NCI-H187 (cell line): Measurements from ENCODE around the gene SPSB2.

Experiments
- DNase-seq, 2 experiments: peaks; one replicate each; lab custom pipeline; 2025; lab: John Stamatoyannopoulos, UW

SPSB2 gene

DNA sequence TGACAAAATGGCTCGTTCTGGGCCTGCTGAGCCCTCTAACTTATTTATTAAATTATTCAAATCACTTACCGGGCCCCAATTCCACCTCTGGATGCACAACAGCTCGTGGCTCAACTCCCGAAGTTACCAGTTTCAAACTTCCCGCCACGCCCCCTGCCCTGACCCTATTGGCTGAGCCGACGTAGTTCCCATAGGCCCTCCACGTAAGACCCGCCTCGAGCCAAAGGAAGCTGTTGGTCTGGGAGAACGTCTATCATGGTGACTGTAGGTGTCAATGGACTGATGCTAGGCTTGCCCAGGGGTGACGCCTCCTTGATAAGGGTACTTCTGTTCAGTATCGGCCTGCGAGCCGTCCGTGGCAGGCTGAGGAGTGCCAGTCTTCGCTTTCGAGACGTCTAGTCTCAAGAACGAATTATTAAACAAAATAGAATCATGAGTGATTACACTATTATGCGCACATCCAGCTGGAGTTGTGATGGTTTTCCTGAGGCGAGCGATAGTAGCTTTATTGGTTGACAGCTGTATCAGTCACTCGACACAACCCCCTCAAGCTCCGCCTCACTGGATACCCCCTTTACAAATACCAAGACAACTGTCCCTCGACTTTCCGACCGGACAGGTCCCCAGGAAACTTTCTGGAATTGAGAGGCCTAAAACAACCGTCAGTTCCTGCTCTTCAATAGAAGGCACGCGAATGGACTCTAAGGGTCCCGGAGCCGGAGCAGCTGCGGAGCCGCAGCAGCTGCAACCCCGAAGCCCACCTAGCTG lies 21.8 kb downstream of the SPSB2 start, which contains the start of gene CDCA3:
Gene CDCA3 (minus strand): TSS at position 134 of the 768 bp plus-strand sequence. CDS start 334 bp downstream, outside the sequence.
- DNase-seq: peak; percentile 91 to 97

DNA sequence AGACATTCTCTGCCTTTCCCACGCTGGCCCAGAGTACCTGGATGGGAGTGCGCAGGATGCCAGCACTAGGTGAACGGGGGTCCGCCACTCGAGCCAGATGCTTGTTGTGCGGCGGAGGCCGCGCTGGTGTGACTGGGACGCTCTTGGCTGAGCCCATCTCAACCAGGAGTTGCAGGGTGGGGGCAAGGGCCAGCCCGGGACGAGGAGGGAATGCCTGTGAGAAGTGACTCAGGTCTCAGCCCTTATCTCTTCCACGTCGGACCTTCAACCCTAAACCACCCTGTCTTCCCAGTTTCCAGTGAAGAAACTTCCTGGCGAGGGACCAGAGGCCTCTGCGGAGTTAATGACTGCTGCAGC lies 22.3 kb downstream of the SPSB2 start:
- DNase-seq: no peak

DNA sequence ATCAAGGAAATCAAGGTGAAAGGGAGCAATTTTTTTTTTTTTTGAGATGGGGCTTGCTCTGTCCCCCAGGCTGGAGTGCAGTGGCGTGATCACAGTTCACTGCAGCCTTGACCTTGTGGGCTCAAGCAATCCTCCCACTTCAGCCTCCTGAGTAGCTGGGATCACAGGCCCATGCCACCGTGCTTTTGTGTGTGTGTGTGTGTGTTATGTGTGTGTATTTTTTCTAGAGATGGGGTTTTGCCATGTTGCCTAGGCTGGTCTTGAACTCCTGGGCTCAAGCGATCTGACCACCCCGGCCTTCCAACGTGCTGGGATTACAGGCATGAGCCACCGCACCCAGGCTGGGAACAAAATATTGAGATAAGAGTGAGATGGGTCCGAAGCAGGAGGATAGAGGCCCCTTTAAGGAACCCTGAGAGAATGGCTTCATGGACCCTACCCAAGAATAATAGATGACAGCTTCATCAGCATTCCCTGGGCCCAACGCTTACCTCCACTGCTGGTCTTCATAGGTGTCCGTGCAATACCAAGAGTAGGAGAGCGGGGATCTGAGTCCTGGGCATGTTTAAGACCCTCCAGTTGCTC lies 23.0 kb downstream of the SPSB2 start:
- no peak for DNase-seq

DNA sequence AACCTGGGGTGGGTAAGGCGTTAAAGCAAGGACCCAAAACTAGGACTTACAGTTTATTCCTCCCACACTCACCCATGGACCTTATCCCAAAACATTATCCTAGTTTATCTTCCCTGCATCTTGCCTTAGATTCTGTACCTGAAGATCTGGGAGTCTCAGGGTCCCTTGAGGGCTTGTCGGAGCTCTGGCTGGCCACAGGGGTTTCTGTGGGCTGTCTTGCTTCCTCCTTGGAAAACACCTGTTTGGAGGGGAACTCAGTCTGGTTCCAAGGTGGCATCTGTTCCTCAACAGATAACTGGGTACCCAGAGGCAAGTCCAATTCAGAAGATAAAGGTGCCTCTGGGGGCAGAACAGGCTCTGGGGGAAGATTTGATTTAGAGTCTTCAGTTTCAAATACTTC lies 23.7 kb downstream of the SPSB2 start:
- no peak for DNase-seq

DNA sequence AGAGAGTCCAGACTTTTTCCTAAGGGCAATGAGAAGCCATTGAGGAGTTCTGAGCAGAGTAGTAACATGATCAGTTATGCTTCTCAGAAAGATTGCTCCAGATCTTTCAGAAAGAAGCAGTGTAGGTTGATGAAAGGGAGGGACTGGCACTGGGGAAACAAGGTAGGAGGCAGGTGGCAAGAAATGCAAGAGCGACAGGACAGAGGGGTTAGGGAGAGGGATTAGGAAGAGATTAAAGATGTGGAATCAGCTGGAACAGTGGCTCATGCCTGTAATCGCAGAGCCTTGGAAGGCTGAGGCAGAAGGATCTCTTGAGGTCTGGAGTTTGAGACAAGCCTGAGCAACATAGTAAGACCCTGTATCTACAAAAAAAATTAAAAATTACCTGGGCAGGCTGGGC lies 25.4 kb downstream of the SPSB2 start:
- no peak for DNase-seq

DNA sequence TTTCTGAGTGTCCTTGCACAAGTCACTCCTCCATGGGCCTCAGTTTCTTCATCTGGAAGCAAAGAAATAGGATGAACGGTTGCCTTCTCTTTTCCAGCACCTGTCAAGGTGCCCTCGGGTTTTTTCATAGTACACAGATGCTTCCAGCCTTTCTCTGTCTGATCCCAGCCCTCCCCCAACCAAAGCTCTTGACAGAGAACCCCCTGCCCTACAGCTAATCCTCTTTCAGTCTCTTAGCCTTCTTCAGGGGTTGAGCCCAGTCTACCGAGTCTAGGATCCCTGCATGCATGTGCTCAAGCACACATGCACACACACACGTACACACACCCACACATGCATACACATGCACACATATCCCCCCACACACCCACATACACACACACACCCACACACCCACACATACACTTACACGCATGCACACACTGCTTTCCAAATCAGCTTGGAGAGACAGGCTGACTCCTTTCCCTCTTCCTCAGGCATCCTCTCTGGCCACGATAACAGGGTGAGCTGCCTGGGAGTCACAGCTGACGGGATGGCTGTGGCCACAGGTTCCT lies 26.7 kb downstream of the SPSB2 start:
- no peak for DNase-seq

DNA sequence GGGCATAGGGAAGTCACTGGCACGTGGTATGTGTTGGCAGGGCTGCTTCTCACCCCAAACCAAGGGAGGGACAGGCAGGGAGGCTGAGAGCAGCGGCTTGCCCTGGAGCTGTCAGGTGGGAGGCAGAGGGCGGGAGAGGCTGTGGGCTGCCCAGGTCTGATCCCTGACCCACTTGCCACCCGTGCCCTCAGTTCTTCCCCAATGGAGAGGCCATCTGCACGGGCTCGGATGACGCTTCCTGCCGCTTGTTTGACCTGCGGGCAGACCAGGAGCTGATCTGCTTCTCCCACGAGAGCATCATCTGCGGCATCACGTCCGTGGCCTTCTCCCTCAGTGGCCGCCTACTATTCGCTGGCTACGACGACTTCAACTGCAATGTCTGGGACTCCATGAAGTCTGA lies 27.7 kb downstream of the SPSB2 start:
- no peak for DNase-seq

DNA sequence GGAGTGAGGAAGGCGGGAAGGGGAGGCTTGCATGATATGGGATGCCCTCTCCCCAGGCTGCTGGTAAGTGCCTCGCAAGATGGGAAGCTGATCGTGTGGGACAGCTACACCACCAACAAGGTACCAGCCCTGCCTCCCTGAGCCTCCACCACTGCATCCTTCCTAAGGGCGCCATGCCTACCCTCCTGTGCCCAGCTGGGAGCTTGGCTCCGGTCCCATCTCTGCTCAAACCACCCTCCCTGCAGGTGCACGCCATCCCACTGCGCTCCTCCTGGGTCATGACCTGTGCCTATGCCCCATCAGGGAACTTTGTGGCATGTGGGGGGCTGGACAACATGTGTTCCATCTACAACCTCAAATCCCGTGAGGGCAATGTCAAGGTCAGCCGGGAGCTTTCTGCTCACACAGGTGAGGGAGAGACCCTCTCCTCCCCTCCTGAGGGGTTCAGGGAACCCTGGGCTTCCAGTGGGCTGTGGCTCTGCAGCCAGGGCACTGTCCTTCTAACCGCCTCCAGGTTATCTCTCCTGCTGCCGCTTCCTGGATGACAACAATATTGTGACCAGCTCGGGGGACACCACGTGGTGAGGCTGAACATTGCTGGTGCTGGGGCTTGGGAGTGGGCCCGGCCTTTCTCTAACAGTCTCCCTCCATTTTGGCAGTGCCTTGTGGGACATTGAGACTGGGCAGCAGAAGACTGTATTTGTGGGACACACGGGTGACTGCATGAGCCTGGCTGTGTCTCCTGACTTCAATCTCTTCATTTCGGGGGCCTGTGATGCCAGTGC lies 29.8 kb downstream of the SPSB2 start:
- no peak for DNase-seq

DNA sequence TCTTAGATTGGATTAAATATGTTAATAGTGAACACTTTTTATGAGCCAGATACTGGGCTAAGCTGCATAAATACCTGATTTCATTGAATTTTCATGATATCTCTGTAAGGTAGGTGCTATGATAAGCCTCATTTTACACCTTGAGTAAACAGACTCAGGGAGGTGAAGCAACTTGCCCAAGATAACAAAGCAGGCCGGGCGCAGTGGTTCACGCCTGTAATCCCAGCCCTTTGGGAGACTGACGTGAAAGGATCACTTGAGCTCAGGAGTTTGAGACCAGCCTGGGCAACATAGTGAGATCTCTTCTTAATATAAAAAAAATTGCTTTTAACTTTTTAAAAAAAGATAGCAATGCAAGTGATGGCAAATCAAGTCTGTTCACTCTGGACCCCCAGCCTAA lies 31.0 kb downstream of the SPSB2 start:
- DNase-seq: no peak

DNA sequence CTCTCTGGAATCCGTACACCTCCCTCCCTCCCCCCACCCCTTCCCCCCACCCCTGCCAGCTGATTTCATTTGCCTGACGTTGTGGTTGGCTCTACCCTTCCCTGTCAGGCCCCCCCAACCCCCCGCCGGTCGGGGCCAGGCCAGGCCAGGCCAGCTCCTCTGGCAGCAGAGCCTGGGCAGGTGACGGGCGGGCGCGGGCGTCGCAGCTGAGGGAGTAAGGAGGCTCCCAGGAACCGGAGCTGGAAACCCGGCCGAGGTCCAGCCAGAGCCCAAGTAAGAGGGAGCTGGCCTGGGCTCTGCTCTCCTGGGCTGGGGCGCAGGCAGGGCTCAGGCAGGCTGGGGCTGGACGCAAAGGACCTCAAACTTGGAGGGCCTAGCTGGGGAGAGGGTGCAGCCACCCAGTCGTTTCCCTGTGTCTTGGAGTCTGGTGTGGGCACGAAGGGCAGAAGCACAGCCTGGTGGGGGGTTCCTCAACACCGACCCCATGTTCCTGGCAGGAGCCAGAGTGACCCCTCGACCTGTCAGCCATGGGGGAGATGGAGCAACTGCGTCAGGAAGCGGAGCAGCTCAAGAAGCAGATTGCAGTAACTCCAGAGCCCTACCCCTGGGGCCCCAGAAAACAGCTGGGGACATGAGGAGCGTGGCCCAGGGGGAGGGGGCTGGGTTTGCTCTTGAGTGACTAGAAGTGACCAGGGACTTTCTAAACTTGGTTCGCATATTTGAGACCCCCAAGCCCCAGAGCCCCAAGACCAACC lies 32.2 kb downstream of the SPSB2 start, which contains the start of gene GNB3:
Gene GNB3 (plus strand): TSS at position 165 of the 755 bp plus-strand sequence. CDS start 363 bp downstream, at position 528.
- DNase-seq: no peak

DNA sequence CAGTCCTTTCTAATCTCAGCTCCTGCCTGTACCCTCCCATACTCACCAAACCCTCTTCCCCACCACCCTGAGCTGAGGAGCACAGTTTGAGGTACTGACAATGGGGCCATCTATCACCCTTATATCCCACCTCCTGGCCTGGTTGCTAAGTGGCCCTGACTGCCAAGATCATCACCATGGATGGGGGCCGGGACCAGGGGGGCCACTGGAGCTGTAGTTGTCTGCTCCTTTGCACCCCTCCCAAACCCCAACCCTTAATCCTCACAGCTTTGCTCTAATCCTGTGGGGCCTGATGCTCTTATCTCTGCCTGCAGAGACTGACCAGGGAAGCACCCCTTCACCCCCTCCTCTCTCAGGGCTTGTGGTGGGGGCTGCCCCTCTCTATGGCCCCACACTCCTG lies 32.8 kb downstream of the SPSB2 start:
- no peak for DNase-seq

DNA sequence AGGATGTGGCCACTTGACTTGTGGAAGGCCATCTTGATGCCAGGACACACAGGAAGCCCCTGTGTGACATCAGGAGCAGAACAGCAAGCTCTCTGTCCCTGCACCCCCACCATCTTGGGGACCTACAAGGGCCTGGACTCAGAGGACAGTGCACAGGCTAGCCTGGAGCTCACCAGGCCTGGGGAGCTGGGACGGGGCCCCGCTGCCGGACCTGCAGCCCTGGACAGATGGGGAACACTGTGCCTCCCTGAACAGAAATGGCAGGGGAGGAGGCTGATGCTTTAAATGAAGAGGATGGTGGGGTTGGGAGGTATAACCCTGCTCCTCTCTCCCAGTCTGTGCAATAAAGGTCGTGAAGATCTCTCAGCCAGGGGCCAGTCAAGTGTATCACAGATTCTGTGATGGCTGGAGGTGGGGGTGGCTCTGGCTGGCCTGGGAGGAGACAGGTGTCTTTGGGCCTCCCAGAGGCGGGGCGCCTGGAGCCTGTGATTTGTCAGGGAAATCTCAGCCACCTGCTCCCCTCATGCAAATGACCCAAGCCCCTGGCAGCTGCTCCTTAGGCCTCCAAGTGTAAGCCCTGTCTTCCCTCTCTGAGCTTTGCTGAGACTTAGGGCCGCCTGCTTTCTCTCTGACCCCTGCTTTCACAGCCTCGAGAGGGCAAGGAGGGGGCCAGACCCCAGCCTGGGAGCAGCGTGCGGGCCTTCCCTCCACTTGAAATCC lies 33.5 kb downstream of the SPSB2 start:
- DNase-seq: peak; percentile 54 to 80

DNA sequence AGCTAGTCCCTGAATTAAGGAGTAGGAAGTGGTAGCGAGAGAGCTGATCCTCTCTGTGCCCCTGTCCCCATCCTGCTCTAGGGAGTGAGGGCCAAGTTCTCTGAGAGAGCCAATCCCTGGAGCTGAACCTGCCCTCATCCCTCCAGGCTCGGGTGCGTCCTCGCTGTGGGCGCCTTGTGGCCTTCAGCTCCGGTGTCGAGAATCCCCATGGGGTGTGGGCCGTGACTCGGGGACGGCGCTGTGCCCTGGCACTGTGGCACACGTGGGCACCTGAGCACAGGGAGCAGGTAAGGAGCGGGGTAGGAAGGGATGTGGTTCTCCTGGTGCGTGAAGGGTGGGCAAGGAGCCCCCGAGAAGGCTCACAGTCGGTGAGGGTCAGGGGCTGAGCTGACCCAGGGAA lies 34.2 kb downstream of the SPSB2 start:
- DNase-seq: no peak

DNA sequence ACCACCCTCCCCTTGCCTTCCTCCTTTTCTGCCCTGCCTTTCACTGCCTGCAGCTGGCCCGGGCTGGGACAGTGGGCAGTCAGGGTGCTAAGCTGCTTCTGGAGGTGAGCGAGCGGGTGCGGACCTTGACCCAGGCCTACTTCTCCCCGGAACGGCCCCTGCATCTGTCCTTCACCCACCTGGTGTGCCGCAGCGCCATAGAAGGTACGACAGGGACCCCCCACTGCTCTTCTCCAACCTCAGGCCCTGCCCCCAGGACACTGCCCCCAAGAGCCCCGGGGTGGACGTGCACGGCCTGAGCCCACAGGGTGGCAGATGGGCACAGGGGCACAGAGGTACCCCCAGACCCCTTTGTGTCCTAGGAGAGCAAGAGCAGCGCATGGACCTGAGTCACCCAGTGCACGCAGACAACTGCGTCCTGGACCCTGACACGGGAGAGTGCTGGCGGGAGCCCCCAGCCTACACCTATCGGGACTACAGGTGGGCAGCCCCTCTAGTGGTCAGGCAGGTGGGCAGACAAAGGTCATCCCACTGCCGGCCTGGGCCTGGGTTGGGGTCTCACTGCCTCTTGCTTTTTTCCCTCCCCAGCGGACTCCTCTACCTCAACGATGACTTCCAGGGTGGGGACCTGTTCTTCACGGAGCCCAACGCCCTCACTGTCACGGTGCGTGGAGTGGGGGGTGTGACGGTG lies 35.6 kb downstream of the SPSB2 start:
- DNase-seq: no peak

DNA sequence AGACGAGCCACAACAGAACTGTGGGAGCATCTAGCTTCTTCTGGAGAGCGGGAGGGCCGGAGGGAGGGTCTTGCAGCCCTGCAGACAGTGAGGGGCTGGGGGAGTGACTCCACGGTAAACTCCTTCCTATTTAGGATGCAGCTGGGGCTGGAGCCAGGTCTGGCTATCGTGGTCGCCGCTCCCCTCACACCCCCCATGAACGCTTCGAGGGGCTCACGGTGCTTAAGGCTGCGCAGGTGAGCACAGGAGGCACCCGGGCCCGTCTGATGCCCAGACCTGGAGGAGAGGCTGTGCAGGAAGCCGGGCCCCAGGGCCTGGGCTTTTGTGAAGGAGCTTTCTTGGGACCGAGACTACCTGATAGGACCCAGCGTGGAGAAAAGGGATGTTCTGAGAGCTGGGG lies 36.3 kb downstream of the SPSB2 start:
- DNase-seq: no peak

DNA sequence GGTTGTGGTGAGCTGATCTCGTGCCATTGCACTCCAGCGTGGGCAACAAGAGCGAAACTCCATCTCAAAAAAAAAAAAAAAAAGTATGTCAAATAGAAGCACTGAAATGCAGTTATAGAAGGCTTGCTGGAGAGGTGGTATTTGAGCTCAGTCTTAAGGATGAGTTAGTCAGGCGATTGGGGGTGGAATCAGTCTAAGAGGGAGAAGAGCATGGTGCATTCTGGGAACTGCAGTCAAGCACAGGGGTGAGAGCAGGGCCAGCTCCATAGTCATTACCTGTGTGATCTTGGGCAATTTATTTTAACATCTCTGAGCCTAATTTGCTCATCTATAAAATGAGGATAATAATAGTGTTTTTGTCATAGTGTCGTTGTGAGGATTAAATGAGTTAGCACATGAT lies 38.2 kb downstream of the SPSB2 start:
- no peak for DNase-seq

DNA sequence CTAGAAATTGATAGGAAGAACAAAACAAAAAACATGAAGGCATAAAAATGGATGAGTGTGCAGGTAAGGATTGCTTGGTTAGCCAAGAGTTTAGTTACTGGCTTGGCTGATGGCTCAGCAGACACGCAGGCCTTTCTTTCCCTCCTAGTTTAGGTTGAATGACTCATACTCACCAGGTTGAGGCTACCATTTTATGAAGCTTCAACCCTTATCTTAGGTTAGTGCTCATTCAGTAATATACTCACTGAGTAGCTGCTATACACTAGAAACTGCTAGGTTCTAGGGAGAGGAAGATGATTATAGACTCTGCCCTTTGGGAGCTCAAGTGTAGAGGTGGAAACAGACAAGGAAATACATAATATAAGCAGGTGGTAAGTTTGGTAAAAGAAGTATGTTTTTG lies 38.8 kb downstream of the SPSB2 start:
- no peak for DNase-seq

DNA sequence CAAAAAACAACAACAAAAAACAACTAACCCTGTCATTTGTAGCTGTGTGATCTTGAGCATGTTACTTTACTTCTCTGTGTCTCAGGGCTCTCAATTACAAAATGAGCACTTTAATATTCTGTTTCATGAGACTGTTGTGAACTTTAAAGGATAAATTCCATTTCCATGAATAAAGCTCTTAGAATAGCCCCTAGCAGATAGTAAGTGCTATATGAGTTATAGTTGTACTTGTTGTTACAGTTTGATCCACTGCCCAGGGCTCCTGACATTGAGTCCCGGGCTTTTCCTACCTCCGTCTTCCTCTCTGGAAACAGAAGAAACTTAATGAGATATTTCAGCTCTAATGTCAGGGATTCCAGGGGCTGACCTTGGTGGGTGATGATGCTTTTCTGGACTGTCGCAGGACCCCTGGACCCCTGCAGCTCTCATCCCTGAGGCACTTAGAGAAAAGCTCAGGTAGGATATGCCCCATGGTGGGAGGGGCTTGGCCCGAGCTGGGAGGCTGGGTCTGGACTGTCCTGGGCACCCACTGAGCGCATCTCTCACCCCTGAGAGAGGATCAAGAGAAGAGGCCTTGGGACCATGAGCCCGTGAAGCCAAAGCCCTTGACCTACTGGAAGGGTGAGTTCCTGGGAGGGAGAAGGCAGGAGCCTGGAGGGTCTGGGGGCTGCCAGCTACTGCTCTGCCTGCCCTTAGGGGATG lies 39.8 kb downstream of the SPSB2 start:
- no peak for DNase-seq

DNA sequence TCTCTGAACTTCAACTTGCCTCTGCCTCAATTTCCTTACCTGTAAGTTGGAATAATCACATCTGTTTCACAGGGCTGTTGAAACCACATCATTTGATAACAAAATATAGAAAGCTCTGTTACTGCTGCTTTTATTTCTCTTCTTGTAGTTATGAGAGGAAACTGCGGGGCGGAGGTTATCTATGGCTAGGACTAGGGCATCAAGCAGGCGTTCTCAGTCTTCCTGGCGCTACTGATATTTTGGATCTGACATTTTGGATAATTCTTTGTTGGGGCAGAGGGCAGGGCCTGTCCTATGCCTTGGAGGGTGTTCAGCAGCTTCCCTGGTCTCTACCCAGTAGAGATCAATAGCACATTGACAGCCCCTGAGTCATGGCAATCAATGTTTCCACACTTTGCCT lies 41.0 kb downstream of the SPSB2 start:
- DNase-seq: no peak

DNA sequence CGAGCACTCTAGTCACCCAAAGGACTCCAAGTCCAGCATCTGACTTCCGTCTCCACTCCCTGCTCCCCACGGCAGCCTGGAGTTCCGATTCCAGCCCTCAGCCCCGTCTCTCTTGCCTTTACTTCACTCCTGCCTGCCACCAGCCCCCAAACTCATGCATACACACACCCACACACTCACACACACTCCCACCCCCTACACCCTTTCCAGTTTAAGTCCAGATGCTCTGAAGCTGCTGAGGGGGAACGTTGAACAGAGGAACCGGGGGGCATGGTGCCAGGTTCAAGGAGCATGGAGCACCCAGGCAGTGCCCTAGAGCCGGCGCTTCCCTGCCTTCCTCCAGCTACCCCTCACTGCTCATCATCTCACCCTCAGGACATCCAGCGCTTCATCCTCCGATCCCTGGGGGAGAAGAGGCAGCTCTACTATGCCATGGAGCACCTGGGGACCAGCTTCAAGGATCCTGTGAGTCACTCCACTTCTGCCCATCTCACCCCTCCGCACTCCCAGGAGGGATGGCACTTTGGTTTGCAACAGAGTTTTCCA lies 41.6 kb downstream of the SPSB2 start:
- no peak for DNase-seq
